Frontal cortex (tissue), 4 donors: ENCODE results near the gene TST. TPM values are rescaled to one million over a fixed set of nuclear protein-coding genes. Genes with fewer than 3 reads are reported as not detected.

Experiments
- DNase-seq, 2 donors: peaks; one replicate each; pipeline ENCODE4 v3.0.0; 2012; ENCODE audit warnings: low spot score in 2 of 2
- FAIRE-seq: peaks from 2 replicates; lab custom pipeline; 2012; peaks lifted over from hg19 to GRCh38; lab: Jason Lieb, UNC
- total RNA-seq: library from RNA; depleted of rRNA; stranded (reverse); fragments of >200 nt; gene quantifications from one replicate; pipeline ENCODE4 v1.2.3, GENCODE V29; 2014
- donor health status: control.
- donor health status: control.
- donor health status: control.

TST gene
- total RNA-seq, 1 donor from 2014 or later = 4.9 TPM

- FAIRE-seq (no peak), DNase-seq (no peak)
These were observed 17.6 kb upstream of the TST start for GRCh38 chr22:37036655-37037377.

- DNase-seq = no peak
- no peak for FAIRE-seq
These were observed 14.6 kb upstream of the TST start for GRCh38 chr22:37033605-37034430.

GRCh38 chr22:37032535-37033460 lies 13.6 kb upstream of the TST start:
- FAIRE-seq = no peak
- no peak for DNase-seq

- FAIRE-seq = no peak
- no peak for DNase-seq
These were observed 12.9 kb upstream of the TST start for GRCh38 chr22:37032134-37032534.

GRCh38 chr22:37030560-37031281 lies 11.5 kb upstream of the TST start:
- no peak for FAIRE-seq

GRCh38 chr22:37028692-37029674 lies 9.7 kb upstream of the TST start:
- FAIRE-seq (no peak), DNase-seq (no peak)

More at GRCh38 chr22:37030560-37031281, 11.5 kb upstream of the TST start:
- DNase-seq = no peak

- FAIRE-seq (no peak), DNase-seq (no peak)
These were observed 8.3 kb upstream of the TST start for GRCh38 chr22:37027556-37027955.

GRCh38 chr22:37026325-37026724 lies 7.1 kb upstream of the TST start:
- no peak for FAIRE-seq
- no peak for DNase-seq

GRCh38 chr22:37025500-37026070 lies 6.3 kb upstream of the TST start:
- DNase-seq (no peak), FAIRE-seq (no peak)

- no peak for DNase-seq
- no peak for FAIRE-seq
These were observed 5.3 kb upstream of the TST start for GRCh38 chr22:37024339-37025157.

- DNase-seq (no peak), FAIRE-seq (no peak)
These were observed 4.6 kb upstream of the TST start for GRCh38 chr22:37023743-37024338.

- no peak for FAIRE-seq
- DNase-seq = no peak
These were observed 3.5 kb upstream of the TST start for GRCh38 chr22:37022483-37023337.

GRCh38 chr22:37021710-37022482 lies 2.6 kb upstream of the TST start:
- FAIRE-seq = no peak
- peak; percentile 61 to 63 for DNase-seq

- DNase-seq = no peak
- FAIRE-seq = no peak
These were observed 1.8 kb upstream of the TST start for GRCh38 chr22:37021041-37021440.

GRCh38 chr22:37020192-37020479 lies 889 bp upstream of the TST start:
- FAIRE-seq (no peak), DNase-seq (no peak)
